ENCODE results near the gene CHN2.

DNA sequence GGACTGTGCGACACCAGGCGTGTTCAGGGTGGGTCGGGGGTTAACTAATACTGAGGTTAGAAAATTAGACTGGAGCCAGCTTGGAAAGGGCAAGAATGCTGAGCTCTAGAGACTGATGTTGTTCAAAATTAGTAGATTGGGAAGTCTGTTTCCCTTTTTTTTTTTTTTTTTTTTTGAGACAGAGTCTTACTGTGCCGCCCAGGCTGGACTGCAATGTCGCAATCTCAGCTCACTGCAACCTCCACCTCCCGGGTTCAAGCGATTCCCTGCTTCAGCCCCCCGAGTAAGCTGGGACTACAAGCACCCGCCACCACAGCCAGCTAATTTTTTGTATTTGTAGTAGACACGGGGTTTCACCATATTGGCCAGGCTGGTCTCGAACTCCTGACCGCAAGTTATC, 45.5 kb upstream of the CHN2 start:
- TF ChIP-seq, protein P1, sequence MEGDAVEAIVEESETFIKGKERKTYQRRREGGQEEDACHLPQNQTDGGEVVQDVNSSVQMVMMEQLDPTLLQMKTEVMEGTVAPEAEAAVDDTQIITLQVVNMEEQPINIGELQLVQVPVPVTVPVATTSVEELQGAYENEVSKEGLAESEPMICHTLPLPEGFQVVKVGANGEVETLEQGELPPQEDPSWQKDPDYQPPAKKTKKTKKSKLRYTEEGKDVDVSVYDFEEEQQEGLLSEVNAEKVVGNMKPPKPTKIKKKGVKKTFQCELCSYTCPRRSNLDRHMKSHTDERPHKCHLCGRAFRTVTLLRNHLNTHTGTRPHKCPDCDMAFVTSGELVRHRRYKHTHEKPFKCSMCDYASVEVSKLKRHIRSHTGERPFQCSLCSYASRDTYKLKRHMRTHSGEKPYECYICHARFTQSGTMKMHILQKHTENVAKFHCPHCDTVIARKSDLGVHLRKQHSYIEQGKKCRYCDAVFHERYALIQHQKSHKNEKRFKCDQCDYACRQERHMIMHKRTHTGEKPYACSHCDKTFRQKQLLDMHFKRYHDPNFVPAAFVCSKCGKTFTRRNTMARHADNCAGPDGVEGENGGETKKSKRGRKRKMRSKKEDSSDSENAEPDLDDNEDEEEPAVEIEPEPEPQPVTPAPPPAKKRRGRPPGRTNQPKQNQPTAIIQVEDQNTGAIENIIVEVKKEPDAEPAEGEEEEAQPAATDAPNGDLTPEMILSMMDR (conservative IDR thresholded peaks at IDR 0.05) = no peak
- no peak for TF ChIP-seq EZH2 (IDR thresholded peaks at IDR 0.05; ENCODE audit: low read depth)

Measured in PC-9 (cell line).